Measurements from ENCODE around the gene PTGR3.

Gene PTGR3

DNA sequence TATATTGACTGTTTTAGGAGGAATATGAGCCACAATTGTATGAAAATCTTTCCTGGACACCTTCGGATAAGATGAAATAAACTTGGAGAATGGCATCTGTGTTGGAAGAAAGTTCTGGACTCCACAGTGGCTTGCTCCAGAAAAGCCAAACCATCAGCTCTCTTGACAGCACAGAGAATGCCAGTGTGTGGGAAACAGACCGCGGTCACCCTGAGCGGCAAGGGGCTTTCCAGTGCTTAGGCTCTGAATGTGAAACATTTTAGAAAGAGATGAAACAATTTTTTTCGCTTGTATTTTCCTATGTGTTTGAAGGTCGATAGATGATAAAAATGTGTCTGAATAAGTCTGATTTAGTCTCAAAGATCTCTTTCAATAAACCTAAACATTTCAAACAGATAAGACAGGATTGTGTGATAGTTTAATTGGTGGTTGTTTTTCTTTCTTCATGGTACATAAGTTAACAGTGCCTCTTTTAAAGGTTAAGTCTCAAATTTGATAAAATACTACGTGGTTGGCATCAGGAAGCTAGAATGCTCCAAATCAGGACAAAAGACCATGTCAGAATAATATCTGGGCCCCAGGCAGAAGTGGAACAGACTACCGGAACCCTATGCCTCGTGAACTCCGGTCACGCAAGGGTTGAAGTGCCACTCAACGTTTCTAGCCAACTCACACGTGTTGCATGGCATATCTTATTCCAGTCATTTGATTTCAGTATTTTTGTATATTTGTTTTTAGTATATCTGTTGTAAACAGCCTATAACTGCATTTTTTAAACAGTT is 28.9 kb downstream of the PTGR3 start:
- H3K4me3 ChIP-seq (ENCODE audit: low read depth in 1 of 2, low read length in 1 of 2), result no peak overlapping the region
- no peak overlapping the region for H3K27ac ChIP-seq
- no peaks in the 10 kb centered on the region for H3K9me3 ChIP-seq
- H3K27me3 ChIP-seq, result no peaks in the 10 kb centered on the region
- H3K36me3 ChIP-seq, result no peaks in the 10 kb centered on the region
- TF ChIP-seq, protein P1, sequence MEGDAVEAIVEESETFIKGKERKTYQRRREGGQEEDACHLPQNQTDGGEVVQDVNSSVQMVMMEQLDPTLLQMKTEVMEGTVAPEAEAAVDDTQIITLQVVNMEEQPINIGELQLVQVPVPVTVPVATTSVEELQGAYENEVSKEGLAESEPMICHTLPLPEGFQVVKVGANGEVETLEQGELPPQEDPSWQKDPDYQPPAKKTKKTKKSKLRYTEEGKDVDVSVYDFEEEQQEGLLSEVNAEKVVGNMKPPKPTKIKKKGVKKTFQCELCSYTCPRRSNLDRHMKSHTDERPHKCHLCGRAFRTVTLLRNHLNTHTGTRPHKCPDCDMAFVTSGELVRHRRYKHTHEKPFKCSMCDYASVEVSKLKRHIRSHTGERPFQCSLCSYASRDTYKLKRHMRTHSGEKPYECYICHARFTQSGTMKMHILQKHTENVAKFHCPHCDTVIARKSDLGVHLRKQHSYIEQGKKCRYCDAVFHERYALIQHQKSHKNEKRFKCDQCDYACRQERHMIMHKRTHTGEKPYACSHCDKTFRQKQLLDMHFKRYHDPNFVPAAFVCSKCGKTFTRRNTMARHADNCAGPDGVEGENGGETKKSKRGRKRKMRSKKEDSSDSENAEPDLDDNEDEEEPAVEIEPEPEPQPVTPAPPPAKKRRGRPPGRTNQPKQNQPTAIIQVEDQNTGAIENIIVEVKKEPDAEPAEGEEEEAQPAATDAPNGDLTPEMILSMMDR (IDR thresholded peaks at IDR 0.05), result no peak
- no peaks in the 10 kb centered on the region for H3K4me1 ChIP-seq (ENCODE audit: control insufficient read depth in 1 of 2, insufficient read depth in 1 of 2, low read depth in 1 of 2, low read length in 1 of 2)

DNA sequence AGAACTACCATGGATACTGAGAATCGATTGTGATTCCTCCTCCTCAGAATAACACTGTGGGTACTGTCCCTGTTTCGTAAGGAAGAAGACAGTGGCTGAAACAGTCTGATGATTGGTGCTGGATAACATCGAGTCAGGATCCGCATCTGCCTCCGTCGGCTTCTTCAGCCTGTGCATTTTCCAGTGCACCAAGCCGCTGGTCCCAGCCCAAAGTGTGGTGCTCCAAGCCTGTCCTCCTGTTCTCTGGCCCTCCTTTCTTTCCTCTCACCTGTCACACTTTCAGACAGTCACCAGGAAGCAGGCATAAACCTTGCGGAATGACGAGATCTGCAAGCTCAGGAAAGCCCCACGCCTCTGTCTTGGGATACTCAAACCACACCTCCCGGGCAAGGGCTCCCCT is 30.6 kb downstream of the PTGR3 start:
- no peak overlapping the region for H3K27ac ChIP-seq
- TF ChIP-seq, protein P1 (IDR thresholded peaks at IDR 0.05), result no peak

DNA sequence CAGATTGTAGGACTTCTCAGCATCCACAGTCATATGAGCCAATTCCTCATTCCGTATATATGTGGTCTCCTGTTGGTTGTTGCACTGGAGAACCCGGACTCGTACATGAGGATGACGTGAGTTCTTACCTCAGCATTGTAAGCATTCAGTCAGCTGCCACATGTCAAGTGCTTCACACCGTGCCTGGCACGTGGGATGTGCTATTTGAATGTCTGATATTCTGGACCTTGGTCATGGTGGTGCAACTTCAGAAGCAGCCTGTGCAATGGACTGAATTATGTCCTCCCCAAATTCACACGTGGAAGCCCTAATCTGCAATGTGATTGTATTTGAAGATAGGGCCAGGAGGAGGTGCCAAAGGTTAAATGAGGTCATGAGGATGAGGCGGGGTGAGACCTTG is 32.1 kb downstream of the PTGR3 start:
- TF ChIP-seq, protein P1 (IDR thresholded peaks at IDR 0.05), result no peak
- Histone ChIP-seq H3K27ac (no peak overlapping the region), H3K36me3 (no peaks in the 10 kb centered on the region), H3K4me3 (ENCODE audit: low read depth in 1 of 2, low read length in 1 of 2) (no peak overlapping the region), H3K4me1 (ENCODE audit: control insufficient read depth in 1 of 2, insufficient read depth in 1 of 2, low read depth in 1 of 2, low read length in 1 of 2) (no peaks in the 10 kb centered on the region), H3K27me3 (no peaks in the 10 kb centered on the region), H3K9me3 (no peaks in the 10 kb centered on the region)

More for the DNA sequence above, 30.6 kb downstream of the PTGR3 start:
- no peaks in the 10 kb centered on the region for H3K27me3 ChIP-seq
- no peaks in the 10 kb centered on the region for H3K4me1 ChIP-seq (ENCODE audit: control insufficient read depth in 1 of 2, insufficient read depth in 1 of 2, low read depth in 1 of 2, low read length in 1 of 2)
- no peaks in the 10 kb centered on the region for H3K36me3 ChIP-seq
- no peaks in the 10 kb centered on the region for H3K9me3 ChIP-seq
- no peak overlapping the region for H3K4me3 ChIP-seq (ENCODE audit: low read depth in 1 of 2, low read length in 1 of 2)

DNA sequence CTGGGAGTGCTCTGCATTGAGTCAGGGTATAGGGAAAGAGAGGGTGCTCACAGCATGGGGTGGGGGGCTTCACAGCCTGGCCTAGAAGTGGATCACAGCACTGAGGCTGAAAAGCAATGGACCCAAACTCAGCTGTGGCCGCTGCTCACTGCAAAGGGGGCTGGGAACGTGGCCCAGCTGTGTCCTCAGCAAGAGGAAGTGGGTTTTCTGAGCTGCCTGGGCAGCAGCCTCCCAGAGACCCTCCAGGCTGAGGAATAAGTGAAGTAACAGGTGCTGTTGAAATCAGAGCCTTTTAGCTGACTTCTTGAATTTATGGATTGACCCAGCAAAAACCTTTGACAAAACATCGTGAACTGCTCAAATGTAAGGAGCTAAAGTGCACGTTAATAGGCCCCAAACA is 35.2 kb downstream of the PTGR3 start:
- Histone ChIP-seq H3K27ac (no peak overlapping the region), H3K36me3 (no peaks in the 10 kb centered on the region), H3K9me3 (no peaks in the 10 kb centered on the region), H3K4me1 (ENCODE audit: control insufficient read depth in 1 of 2, insufficient read depth in 1 of 2, low read depth in 1 of 2, low read length in 1 of 2) (no peaks in the 10 kb centered on the region), H3K27me3 (peaks cover 3% of the 10 kb centered on the region), H3K4me3 (ENCODE audit: low read depth in 1 of 2, low read length in 1 of 2) (no peak overlapping the region)
- TF ChIP-seq, protein P1 (IDR thresholded peaks at IDR 0.05), result no peak

DNA sequence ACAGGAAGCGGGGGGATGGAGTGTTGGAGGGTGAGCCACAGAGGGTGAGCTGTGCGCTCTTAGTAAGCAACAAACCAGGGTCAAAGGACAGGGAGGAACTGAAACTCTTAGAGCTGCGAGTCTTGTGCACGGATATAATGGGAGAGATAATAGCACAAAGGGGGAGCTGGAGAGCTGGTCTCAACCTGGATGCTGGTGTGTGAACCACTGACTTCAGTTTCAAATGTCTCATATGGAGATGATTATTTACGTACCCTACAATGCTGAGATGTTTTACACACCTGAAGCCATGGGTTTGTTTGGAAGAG is 35.9 kb downstream of the PTGR3 start:
- no peaks in the 10 kb centered on the region for H3K4me1 ChIP-seq (ENCODE audit: control insufficient read depth in 1 of 2, insufficient read depth in 1 of 2, low read depth in 1 of 2, low read length in 1 of 2)
- no peak overlapping the region for H3K27ac ChIP-seq
- H3K27me3 ChIP-seq, result peaks cover 9% of the 10 kb centered on the region
- H3K9me3 ChIP-seq, result no peaks in the 10 kb centered on the region
- TF ChIP-seq, protein P1 (IDR thresholded peaks at IDR 0.05), result no peak
- no peak overlapping the region for H3K4me3 ChIP-seq (ENCODE audit: low read depth in 1 of 2, low read length in 1 of 2)
- H3K36me3 ChIP-seq, result no peaks in the 10 kb centered on the region
